SJCRH30 (cell line): ENCODE results near the gene THSD7A. TPM values are rescaled to one million over a fixed set of nuclear protein-coding genes. Genes with fewer than 3 reads are reported as not detected.

Experiments used
- DNase-seq, 2 experiments: peaks; one replicate each; pipeline ENCODE4 v3.0.0-alpha.2; 2015 to 2020
- H3K27ac ChIP-seq: fragments of 250-450 bp; sonication (Bioruptor Pico); 2 replicates; pipeline ENCODE4 v1.5.1; 2020; ENCODE audit warnings: mild to moderate bottlenecking, moderate library complexity
- H3K27me3 ChIP-seq: fragments of 250-450 bp; sonication (Bioruptor Pico); 2 replicates; pipeline ENCODE4 v1.5.1; 2020; ENCODE audit warnings: mild to moderate bottlenecking, moderate library complexity
- H3K36me3 ChIP-seq: fragments of 250-450 bp; sonication (Bioruptor Pico); 2 replicates; pipeline ENCODE4 v1.5.1; 2020; ENCODE audit warnings: mild to moderate bottlenecking, moderate library complexity
- H3K4me1 ChIP-seq: fragments of 250-450 bp; sonication (Bioruptor Pico); 2 replicates; pipeline ENCODE4 v1.5.1; 2020; ENCODE audit warnings: mild to moderate bottlenecking, moderate library complexity
- H3K4me3 ChIP-seq: fragments of 250-450 bp; sonication (Bioruptor Pico); 2 replicates; pipeline ENCODE4 v1.5.1; 2020; ENCODE audit warnings: mild to moderate bottlenecking, moderate library complexity
- H3K9me3 ChIP-seq: fragments of 250-450 bp; sonication (Bioruptor Pico); replicated peaks from 2 replicates; pipeline ENCODE4 v1.5.1; 2020; ENCODE audit warnings: mild to moderate bottlenecking, moderate library complexity
- total RNA-seq: library from RNA; depleted of rRNA; stranded (reverse); fragments of >200 nt; shearing (Covaris generic); gene quantifications from 2 replicates; pipeline ENCODE4 v1.2.3, GENCODE V29; 2014

THSD7A gene
- total RNA-seq, 1 experiment from 2014 or later, result 0.10 TPM

DNA sequence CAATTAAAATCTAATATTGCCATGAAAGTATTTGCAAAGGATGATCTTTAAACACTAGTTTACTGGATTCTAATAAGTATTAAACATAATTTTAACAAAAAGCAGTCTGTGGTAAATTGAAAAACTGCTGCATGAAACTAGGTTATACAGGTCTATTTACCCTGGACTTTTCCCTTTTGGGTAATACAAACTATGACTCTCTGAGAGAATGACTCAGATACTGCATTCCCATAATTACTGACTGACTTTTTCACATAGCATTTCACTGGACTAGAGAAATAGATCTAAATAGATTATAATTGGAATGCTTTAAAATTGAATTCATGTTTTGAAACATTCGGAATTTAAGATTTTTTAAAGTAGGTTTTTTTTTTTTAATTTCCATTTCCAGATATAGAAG lies 395.7 kb downstream of the THSD7A start:
- Histone ChIP-seq H3K4me1 (no peaks in the 10 kb centered on the region), H3K36me3 (no peaks in the 10 kb centered on the region), H3K27me3 (no peaks in the 10 kb centered on the region), H3K9me3 (no peaks in the 10 kb centered on the region), H3K27ac (no peak overlapping the region), H3K4me3 (no peak overlapping the region)
- no peak for DNase-seq

DNA sequence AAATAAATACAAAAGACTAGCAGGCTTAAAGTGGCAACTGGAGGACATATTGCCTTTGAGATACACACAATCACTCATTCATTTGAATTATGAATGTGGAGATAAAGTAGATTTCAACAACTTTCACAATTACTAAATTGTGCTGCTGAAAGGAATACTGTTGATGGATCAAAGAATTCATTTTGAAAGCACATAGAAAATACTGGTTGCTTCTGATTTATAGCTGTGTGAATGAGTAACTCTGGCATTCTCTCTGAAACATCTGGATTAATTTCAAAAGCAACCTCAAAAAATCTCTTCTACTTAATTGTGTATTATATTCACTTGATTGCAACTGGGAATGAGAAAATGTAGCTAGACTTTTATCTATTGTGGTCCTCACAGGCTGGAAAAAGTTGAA lies 397.6 kb downstream of the THSD7A start:
- H3K27ac ChIP-seq, result no peak overlapping the region
- no peak for DNase-seq

DNA sequence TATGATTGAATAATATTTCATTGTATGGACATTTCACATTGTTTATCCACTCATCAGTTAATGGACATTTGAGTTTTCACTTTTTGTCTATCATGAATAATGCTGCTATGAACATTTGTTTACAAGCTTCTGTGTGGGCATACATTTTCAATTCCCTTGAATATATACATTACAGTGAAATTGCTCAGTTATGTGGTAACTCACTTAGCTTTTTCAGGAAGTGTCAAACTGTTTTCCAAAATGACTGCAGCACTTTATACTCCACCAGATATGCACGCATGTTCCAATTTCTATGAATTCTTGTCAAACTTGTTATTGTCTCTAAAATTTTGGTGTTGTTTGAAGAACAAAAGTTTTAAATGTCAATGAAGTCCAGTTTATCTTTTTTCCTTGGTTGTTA lies 401.2 kb downstream of the THSD7A start:
- Histone ChIP-seq H3K36me3 (no peaks in the 10 kb centered on the region), H3K4me1 (no peaks in the 10 kb centered on the region), H3K9me3 (no peaks in the 10 kb centered on the region), H3K4me3 (no peak overlapping the region), H3K27ac (no peak overlapping the region), H3K27me3 (no peaks in the 10 kb centered on the region)
- DNase-seq, result no peak

More for the DNA sequence above, 397.6 kb downstream of the THSD7A start:
- Histone ChIP-seq H3K36me3 (no peaks in the 10 kb centered on the region), H3K4me3 (no peak overlapping the region), H3K27me3 (no peaks in the 10 kb centered on the region), H3K9me3 (no peaks in the 10 kb centered on the region), H3K4me1 (no peaks in the 10 kb centered on the region)

DNA sequence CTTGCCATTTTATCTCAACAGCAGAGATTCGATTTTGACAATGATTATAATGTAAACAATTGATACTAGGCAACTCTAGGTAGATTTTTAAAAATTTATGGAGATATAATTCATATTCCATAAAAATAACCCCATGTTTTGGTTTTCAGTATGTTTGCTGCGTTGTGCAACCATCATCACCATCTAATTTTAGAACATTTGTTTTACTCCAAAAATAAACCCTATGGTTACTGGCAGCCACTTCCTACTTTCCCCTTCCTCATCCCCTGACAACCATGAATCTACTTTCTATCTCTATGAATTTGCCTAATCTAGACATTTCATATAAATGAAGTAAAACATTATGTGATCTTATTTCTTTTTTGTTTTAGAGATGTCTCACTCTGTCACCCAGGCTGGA lies 401.9 kb downstream of the THSD7A start:
- H3K27me3 ChIP-seq, result no peaks in the 10 kb centered on the region
- no peaks in the 10 kb centered on the region for H3K36me3 ChIP-seq
- H3K27ac ChIP-seq, result no peak overlapping the region
- H3K4me3 ChIP-seq, result no peak overlapping the region
- DNase-seq, result no peak
- H3K4me1 ChIP-seq, result no peaks in the 10 kb centered on the region
- no peaks in the 10 kb centered on the region for H3K9me3 ChIP-seq

DNA sequence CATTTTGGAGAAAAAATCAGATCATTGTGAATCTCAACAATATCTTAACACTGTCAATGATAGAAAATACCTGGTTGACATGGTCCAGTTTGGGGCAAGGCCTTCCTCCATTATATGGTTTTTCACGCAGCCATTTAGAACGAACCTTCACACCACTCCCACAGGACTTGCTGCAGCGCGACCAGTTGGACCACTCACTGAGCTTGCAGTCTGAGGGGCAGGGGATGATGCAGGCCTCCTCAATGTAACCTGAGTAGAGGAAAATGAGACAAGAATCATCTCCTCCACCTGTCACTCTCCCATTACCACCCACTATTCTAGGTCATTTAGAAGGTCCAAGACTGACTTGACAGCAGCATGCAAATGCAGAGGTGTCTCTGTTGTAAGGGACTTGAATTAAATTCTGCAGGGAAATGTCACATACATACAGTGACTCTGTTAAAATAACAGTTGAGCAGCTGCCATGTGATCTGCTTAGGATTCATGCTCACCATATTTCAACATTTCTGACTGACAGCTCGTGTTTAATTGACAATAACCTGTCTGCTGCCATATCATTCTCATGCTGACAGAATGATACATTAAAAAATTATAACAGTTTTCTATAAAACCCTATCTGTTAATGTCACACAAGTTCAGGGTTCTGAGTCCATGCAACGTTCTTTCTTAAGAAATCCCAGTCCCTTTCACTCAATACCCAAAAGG lies 403.0 kb downstream of the THSD7A start:
- H3K4me1 ChIP-seq, result no peaks in the 10 kb centered on the region

DNA sequence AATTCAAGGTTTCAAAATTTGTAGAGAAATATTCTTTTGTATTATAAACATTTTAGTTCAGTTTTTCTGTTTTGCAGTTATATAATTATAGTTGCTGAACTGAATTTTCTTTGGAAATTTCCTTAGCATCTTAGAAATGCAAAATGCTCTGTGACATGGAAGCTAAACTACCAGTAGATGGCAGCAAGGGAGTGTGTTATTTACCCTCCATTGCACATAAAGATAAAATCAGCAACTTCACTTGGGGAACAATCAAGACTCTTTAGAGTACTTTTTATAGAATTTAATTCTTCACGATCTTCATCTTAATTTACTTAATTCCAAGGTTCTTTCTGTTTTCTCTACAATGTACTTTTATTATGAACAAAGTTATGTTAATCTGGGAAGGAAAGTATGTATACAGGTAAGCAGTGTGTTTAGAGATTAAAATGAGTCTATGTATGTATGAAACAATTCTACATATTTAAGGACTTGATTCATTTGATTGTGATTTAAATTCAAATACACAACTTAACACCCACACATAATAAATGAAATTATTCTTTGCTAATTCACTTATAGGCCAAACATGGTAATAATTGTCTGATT lies 404.2 kb downstream of the THSD7A start:
- no peaks in the 10 kb centered on the region for H3K4me1 ChIP-seq
- no peaks in the 10 kb centered on the region for H3K36me3 ChIP-seq
- no peak overlapping the region for H3K27ac ChIP-seq
- H3K27me3 ChIP-seq, result no peaks in the 10 kb centered on the region
- H3K9me3 ChIP-seq, result no peaks in the 10 kb centered on the region
- no peak overlapping the region for H3K4me3 ChIP-seq
- DNase-seq, result peak; percentile 13 to 74

More for the DNA sequence above, 403.0 kb downstream of the THSD7A start:
- Histone ChIP-seq H3K27ac (no peak overlapping the region), H3K27me3 (no peaks in the 10 kb centered on the region), H3K9me3 (no peaks in the 10 kb centered on the region), H3K36me3 (no peaks in the 10 kb centered on the region), H3K4me3 (no peak overlapping the region)
- peak in 1 of 2 experiments; percentile 6 for DNase-seq

DNA sequence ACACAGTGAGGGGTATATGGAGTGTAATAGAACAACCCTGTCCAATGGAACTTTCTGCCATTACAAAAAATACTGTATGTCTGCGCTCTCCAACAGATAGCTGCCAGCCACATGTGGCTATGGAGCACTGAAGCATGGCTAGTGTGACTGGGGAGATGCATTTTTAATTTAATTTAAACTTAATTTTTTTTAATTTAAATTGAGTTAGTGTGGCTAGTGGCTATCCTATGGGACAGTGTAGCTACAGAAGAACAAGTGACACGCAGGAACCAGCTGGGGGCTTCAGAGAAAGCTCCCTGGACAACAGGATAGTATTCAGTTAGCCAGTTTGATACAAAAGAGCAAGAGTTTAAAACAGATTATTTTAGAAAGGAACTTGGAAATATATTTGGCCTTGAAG lies 408.0 kb downstream of the THSD7A start:
- no peak overlapping the region for H3K4me3 ChIP-seq
- no peaks in the 10 kb centered on the region for H3K27me3 ChIP-seq
- H3K27ac ChIP-seq, result no peak overlapping the region
- no peaks in the 10 kb centered on the region for H3K9me3 ChIP-seq
- no peaks in the 10 kb centered on the region for H3K36me3 ChIP-seq
- H3K4me1 ChIP-seq, result no peaks in the 10 kb centered on the region
- DNase-seq, result no peak

DNA sequence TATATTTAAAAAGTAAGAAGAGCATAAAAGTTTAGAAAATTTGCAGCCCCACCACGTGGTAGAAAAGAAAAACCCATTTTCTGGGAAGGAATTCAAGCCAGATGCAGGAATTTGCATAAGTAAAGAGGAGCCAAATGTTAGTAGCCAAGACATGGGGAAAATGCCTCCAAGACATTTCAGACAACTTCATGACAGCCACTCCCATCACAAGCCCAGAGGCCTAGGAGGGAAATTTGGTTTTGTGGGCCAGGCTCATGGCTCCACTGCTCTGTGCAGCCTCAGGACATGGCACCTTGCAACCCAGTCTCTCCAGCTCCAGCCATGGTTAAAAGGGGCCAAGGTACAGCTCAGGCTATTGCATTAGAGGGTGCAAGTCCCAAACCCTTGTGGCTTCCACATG lies 411.9 kb downstream of the THSD7A start:
- Histone ChIP-seq H3K4me1 (no peaks in the 10 kb centered on the region), H3K27me3 (no peaks in the 10 kb centered on the region), H3K4me3 (no peak overlapping the region), H3K36me3 (no peaks in the 10 kb centered on the region), H3K27ac (no peak overlapping the region), H3K9me3 (no peaks in the 10 kb centered on the region)
- no peak for DNase-seq

DNA sequence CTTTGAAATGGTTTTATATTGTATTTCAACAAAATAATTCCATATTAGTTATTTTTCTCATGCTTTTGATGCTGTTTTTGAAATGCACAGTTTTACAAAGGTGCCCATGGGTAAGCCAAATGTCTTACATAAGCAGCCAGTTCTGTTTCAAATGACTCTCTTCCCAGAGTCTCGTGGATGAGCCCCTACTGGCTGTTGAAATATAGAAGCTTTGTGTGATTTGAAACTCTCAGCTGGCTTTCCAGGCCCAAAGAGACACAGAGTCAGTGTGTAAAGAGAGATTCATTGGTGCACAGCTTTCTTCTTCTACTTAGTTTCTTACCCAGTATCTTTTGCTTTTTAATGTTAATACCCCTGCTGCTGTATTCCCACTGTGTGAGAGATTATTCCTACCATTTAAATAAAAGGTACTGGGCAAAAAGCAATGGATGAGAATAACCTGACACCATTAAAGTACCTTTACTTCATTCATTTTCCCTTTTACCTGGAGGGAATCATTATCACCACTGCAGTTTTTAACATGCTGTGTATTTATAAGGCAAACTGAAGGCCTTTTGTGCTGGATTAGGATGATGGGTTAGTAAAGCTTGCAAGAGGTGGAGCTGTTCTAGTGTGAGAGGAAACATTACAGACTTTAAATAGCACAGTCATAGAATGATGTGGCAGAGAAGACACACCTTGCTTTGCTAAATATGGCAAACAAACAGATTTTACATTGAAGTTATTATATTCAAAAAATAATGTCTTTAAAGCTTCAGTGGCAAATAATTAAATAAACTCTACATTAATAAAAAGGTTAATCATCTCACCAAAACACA lies 415.1 kb downstream of the THSD7A start:
- no peak for DNase-seq
- Histone ChIP-seq H3K4me3 (no peak overlapping the region), H3K36me3 (no peaks in the 10 kb centered on the region), H3K27me3 (no peaks in the 10 kb centered on the region), H3K9me3 (no peaks in the 10 kb centered on the region), H3K4me1 (no peaks in the 10 kb centered on the region), H3K27ac (no peak overlapping the region)

DNA sequence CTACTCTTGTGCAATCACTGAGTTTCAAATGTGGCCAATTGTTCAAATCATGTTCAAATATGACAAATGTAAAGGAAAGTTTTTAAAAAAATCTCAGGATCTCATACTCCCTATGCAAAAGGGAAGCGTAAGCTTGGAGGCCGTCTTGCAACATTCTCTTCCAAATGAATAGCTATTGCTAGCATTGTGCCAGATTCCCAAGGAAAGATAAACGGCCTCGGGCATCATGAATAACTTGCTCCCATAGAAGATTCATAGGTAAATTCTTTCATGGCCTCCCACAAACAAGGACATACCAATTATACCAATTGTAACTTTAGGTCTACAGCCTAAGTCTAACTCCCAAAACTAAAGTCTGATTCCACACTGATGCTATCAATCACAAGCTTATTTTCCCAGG lies 416.9 kb downstream of the THSD7A start:
- no peak for DNase-seq
- no peak overlapping the region for H3K4me3 ChIP-seq
- H3K9me3 ChIP-seq, result no peaks in the 10 kb centered on the region
- H3K36me3 ChIP-seq, result no peaks in the 10 kb centered on the region
- H3K27me3 ChIP-seq, result no peaks in the 10 kb centered on the region
- no peaks in the 10 kb centered on the region for H3K4me1 ChIP-seq
- H3K27ac ChIP-seq, result no peak overlapping the region

DNA sequence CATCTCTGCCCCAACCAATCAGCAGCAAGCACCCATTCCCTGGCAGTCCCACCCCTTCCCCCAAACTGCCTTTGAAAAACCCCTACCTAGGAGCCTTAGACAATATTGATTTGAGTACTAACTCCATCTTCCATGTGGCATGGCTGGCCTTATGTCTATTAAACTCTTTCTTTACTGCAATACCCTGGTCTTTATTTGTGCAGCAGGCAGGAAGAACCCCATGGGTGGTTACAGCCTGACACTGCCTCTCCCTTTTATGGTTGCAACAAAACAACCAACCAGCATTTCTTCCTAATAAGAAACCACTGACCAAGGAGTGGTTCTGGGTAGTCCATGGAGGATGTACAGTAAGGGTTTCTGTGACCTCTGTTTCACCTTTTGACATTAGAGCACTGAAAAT lies 418.1 kb downstream of the THSD7A start:
- no peak overlapping the region for H3K4me3 ChIP-seq
- no peaks in the 10 kb centered on the region for H3K27me3 ChIP-seq
- H3K36me3 ChIP-seq, result no peaks in the 10 kb centered on the region
- DNase-seq, result no peak
- H3K27ac ChIP-seq, result no peak overlapping the region
- H3K9me3 ChIP-seq, result no peaks in the 10 kb centered on the region
- no peaks in the 10 kb centered on the region for H3K4me1 ChIP-seq

DNA sequence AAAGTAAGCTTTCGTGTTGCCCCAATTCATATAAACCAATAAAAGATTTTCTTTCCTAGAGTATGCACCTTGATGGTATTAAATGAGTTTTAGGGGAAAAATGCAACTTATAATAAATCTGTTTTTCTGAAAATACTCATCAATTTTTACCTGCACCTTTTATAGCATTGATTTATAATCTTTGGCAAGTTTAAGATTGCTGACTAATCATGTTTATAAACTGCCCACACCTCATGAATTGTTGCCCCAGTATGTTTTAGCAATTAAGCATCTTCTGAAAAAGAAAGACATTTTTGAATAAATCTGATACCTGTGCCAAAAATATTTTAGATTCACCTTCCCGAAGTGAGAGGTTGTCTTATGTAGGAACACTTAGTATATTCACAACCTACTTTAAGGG lies 420.0 kb downstream of the THSD7A start:
- H3K9me3 ChIP-seq, result no peaks in the 10 kb centered on the region
- no peak overlapping the region for H3K4me3 ChIP-seq
- no peaks in the 10 kb centered on the region for H3K27me3 ChIP-seq
- H3K4me1 ChIP-seq, result no peaks in the 10 kb centered on the region
- no peak for DNase-seq
- H3K27ac ChIP-seq, result no peak overlapping the region
- no peaks in the 10 kb centered on the region for H3K36me3 ChIP-seq

DNA sequence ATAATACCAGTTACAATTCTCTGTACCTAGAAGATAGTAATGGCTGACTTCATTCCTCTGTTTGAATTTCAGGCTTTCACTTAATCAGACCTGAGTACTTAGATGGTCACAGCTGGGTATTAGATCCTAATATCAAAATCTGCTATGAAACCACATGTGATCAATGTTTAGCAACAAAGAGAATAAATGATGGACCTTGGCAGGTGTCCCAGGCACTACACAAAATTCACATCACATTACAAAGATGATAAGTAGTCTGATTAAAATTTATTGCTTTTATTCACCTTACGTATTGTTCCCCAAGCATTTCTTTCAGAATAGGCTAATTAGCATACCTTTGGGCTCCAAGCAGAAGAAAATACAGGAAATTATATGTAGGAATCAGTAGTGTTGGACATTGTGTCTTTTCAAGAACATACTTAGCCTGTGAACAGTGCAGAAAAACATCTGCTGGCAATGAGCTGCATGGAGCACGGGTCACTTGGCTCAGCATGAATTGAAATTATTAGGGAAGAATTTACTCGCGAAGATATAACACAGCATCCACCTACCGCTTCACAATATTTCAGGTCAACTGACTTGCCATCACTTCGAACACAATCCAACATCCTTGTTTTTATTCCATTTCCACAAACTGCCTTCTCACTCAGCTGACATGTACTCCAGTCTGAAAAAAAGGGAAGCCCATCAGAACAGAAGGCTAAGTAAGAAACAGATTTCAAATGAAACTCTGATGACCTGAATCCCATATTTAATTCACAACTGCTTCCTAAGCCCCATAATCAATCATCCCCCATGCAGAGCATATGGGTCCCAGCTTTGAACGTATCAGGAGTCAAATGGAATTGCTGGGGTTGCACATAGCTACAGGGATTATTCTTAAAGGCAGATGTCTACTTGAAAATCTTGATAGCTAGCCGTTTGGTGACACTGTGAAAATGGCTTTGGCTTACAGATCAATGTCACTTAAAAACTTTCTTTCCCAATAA lies 421.0 kb downstream of the THSD7A start:
- DNase-seq, result no peak
- H3K27me3 ChIP-seq, result no peaks in the 10 kb centered on the region
- no peak overlapping the region for H3K27ac ChIP-seq
- H3K36me3 ChIP-seq, result no peaks in the 10 kb centered on the region
- H3K9me3 ChIP-seq, result no peaks in the 10 kb centered on the region
- no peak overlapping the region for H3K4me3 ChIP-seq
- H3K4me1 ChIP-seq, result no peaks in the 10 kb centered on the region

DNA sequence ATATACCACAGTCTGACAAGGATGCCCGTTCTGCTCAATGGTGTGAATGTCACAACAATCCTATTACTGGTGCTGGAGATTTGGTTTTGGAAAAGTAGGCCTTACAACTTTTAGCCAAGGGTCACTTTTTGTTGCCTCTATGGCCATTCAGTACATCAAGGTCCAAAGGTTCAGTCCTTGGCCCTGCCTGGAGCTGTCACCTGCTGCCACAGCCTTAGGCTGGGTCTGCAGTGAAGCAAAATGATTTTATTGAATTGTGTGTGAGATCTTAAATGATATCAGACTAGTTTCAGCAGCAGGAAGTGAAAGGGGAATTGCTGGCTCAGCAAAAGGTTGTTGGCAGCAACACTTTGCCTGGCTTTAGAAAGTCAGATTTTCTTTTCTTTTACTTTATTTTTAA lies 427.6 kb downstream of the THSD7A start:
- no peaks in the 10 kb centered on the region for H3K36me3 ChIP-seq
- no peak overlapping the region for H3K4me3 ChIP-seq
- no peak overlapping the region for H3K27ac ChIP-seq
- H3K9me3 ChIP-seq, result no peaks in the 10 kb centered on the region
- no peaks in the 10 kb centered on the region for H3K27me3 ChIP-seq
- DNase-seq, result no peak
- H3K4me1 ChIP-seq, result no peaks in the 10 kb centered on the region
